ENCODE measurements around the gene CFDP1. TPM values are rescaled to one million over a fixed set of nuclear protein-coding genes. Genes with fewer than 3 reads are reported as not detected.
"Not testable (repeated sequence)": the region's sequence is repeated elsewhere in the genome, so short reads cannot be mapped to it uniquely, and the experiment has no call there.

Gene CFDP1
- total RNA-seq, 2 experiments from 2014 or later: 44.0 to 48.2 TPM

DNA sequence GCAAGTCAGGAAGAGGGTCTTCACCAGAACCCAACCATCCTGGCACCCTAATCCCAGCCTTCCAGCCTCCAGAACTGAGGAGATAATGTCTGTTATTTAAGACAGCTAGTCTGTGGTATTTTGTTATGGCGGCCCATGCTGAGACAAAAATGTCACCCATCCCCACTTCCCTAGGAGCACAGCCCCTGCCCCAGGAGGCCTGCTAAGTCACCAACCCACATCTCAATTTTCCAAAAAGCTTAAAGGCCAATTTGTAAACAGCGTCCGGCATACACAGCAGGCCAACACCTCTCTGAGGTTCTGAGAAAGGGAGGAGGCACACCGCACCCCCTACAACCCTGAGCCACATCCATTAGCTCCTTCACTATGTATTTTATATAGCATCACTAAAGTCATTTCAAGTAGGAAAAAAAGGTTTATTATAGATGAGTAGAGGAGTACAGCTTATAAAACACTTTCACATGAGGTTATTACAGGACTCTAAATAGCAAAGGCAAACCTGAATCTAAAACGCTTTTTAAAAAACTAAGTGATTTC is 24.2 kb upstream of the CFDP1 start:
- H3K27ac Mint-ChIP-seq: no peak overlapping the region
- no peaks in the 10 kb centered on the region for H3K27me3 Mint-ChIP-seq
- ATAC-seq (no peak), DNase-seq (no peak)
- ChIA-PET POLR2A (interaction anchor here (0.5 kb wide), 1 partner anchor 9 kb away, joined by 5 read pairs; no protein-coding TSS in a partner anchor), CTCF (interaction anchor here (0.6 to 2.4 kb wide), 4 partner anchors 11 to 492 kb away, joined by 3 to 10 read pairs (median 5); partner anchors contain the start of gene ADAT1)
- peaks cover 16% of the 10 kb centered on the region for H3K36me3 Mint-ChIP-seq (ENCODE audit: low read depth)
- H3K4me1 Mint-ChIP-seq: peaks cover 41% of the 10 kb centered on the region
- H3K9me3 Mint-ChIP-seq (ENCODE audit: low read depth): no peaks in the 10 kb centered on the region
- no peak overlapping the region for H3K4me3 Mint-ChIP-seq
- intact Hi-C loops (cut with DNase I, micrococcal nuclease): no loop called here

DNA sequence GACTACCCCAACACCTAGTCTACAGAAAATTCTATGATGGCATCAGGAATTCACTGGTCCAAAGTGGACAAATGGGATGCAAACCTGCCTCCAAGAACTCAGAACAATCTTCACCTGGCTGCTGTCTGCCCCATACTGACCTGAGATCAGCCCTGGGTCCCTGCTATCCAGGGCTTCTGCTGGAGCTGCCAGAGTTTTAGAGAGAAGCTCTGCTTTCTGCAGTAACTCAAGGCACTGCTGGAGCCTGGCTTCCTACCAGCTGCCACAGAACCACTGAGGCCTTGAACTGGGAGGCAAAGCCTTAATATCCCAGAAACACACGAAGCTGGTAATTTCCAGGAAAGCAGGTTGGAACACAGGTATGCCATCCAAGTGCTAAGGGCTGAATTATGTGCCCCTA is 23.7 kb upstream of the CFDP1 start:
- Mint-ChIP-seq H3K36me3 (ENCODE audit: low read depth) (peaks cover 17% of the 10 kb centered on the region), H3K4me3 (no peak overlapping the region), H3K27ac (no peak overlapping the region), H3K27me3 (no peaks in the 10 kb centered on the region), H3K9me3 (ENCODE audit: low read depth) (no peaks in the 10 kb centered on the region), H3K4me1 (peaks cover 35% of the 10 kb centered on the region)
- POLR2A ChIA-PET: interaction anchor here (0.5 kb wide), 1 partner anchor 10 kb away, joined by 5 read pairs; no protein-coding TSS in a partner anchor
- CTCF ChIA-PET: interaction anchor here (0.6 to 2.4 kb wide), 5 partner anchors 10 to 165 kb away, joined by 3 to 10 read pairs (median 3); partner anchors contain the start of gene ADAT1
- DNase-seq (no peak), ATAC-seq (no peak)
- intact Hi-C loops (cut with DNase I, micrococcal nuclease): no loop called here

GRCh38 chr16:75456486-75456885 is 23.2 kb upstream of the CFDP1 start:
- DNase-seq; H3K27me3 Mint-ChIP-seq; H3K27ac Mint-ChIP-seq; POLR2A ChIA-PET; H3K4me3 Mint-ChIP-seq; intact Hi-C loops (cut with DNase I, micrococcal nuclease); H3K9me3 Mint-ChIP-seq (ENCODE audit: low read depth); ATAC-seq: not testable (repeated sequence)
- CTCF ChIA-PET: interaction anchor here (0.5 to 2.4 kb wide), 6 partner anchors 9 to 165 kb away, joined by 3 to 10 read pairs (median 4); partner anchors contain the start of gene ADAT1
- Mint-ChIP-seq H3K4me1 (peaks cover 32% of the 10 kb centered on the region), H3K36me3 (ENCODE audit: low read depth) (peaks cover 15% of the 10 kb centered on the region)

GRCh38 chr16:75455677-75456076 is 22.4 kb upstream of the CFDP1 start:
- no peaks in the 10 kb centered on the region for H3K9me3 Mint-ChIP-seq (ENCODE audit: low read depth)
- DNase-seq: no peak
- H3K4me1 Mint-ChIP-seq: peaks cover 24% of the 10 kb centered on the region
- ATAC-seq: no peak
- POLR2A ChIA-PET: interaction anchor here (0.5 to 1.0 kb wide), 2 partner anchors 22 to 128 kb away, joined by 4 read pairs; partner anchors contain the start of gene CFDP1
- H3K4me3 Mint-ChIP-seq: no peak overlapping the region
- no peak overlapping the region for H3K27ac Mint-ChIP-seq
- H3K27me3 Mint-ChIP-seq: no peaks in the 10 kb centered on the region
- intact Hi-C loops (cut with DNase I, micrococcal nuclease): no loop called here
- peaks cover 17% of the 10 kb centered on the region for H3K36me3 Mint-ChIP-seq (ENCODE audit: low read depth)
- CTCF ChIA-PET: interaction anchor here (0.6 to 2.4 kb wide), 4 partner anchors 9 to 37 kb away, joined by 3 to 10 read pairs (median 4); no protein-coding TSS in a partner anchor

DNA sequence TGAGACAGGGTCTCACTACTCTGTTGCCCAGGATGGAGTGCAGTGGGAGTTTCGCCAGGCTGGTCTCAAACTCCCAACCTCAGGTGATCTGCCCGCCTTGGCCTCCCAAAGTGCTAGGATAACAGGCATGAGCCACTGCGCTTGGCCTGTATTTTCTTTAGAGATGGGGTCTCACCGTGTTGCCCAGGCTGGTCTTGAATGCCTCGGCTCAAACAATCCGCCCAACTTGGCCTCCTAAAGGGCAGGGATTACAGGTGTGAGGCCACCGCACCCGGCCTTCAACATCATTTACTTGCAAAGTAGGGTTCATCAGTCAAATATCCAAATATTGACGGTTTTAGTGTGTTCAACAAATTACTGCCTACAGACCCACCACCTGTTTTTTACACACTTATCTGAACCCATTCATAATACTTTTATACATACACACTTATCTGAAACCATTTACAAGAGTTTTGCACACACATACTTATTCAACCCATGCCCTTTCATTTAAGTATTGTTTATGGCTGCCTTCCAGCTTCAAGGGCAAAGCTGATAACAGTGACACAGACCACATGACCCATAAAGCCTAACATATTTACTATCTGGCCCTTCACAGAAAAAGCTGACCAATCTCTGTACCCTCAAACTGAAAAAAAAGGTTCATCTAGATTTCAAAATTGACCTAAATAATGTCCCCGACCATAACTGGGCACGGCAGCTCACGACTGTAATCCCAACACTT is 19.3 kb upstream of the CFDP1 start:
- Mint-ChIP-seq H3K27ac (no peak overlapping the region), H3K27me3 (no peaks in the 10 kb centered on the region), H3K36me3 (ENCODE audit: low read depth) (peaks cover 13% of the 10 kb centered on the region), H3K9me3 (ENCODE audit: low read depth) (no peaks in the 10 kb centered on the region), H3K4me3 (no peak overlapping the region), H3K4me1 (peaks cover 9% of the 10 kb centered on the region)
- intact Hi-C loops (cut with DNase I, micrococcal nuclease): no loop called here
- no peak for ATAC-seq
- CTCF ChIA-PET: no interaction called here
- POLR2A ChIA-PET: no interaction called here
- no peak for DNase-seq

GRCh38 chr16:75446416-75446815 is 13.1 kb upstream of the CFDP1 start:
- no peak for ATAC-seq
- ChIA-PET POLR2A (no interaction called here), CTCF (interaction anchor here (0.8 to 2.3 kb wide), 3 partner anchors 10 to 213 kb away, joined by 3 to 10 read pairs (median 4); no protein-coding TSS in a partner anchor)
- Mint-ChIP-seq H3K4me1 (no peaks in the 10 kb centered on the region), H3K27me3 (no peaks in the 10 kb centered on the region), H3K9me3 (ENCODE audit: low read depth) (no peaks in the 10 kb centered on the region), H3K36me3 (ENCODE audit: low read depth) (peaks cover 10% of the 10 kb centered on the region), H3K4me3 (no peak overlapping the region), H3K27ac (no peak overlapping the region)
- intact Hi-C loops (cut with DNase I, micrococcal nuclease): no loop called here
- no peak for DNase-seq

DNA sequence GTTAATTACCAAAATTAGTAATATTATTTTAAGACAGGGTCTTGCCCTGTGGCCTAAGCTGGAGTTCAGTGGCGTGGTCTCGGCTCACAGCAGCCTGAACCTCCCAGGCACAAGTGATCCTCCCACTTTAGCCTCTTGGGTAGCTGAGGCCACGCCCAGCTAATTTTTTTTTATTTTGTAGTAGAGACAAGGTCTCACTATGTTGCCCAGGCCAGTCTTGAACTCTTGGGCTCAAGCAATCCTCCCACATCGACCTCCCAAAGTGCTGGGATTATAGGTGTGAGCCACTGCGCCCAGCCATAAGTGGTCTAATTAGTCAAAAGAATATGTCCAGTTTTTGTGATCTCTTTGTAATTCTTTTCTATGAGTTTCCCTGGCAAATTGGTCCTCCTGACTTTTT is 12.0 kb upstream of the CFDP1 start:
- DNase-seq (no peak), ATAC-seq (no peak)
- intact Hi-C loops (cut with DNase I, micrococcal nuclease): no loop called here
- ChIA-PET POLR2A (interaction anchor here (1.2 kb wide), 1 partner anchor 11 kb away, joined by 4 read pairs; no protein-coding TSS in a partner anchor), CTCF (interaction anchor here (0.6 to 0.9 kb wide), 4 partner anchors 12 to 110 kb away, joined by 3 to 4 read pairs (median 3); partner anchors contain the start of genes CFDP1 and TMEM231)
- Mint-ChIP-seq H3K9me3 (ENCODE audit: low read depth) (no peaks in the 10 kb centered on the region), H3K36me3 (ENCODE audit: low read depth) (peaks cover 6% of the 10 kb centered on the region), H3K27ac (no peak overlapping the region), H3K4me1 (no peaks in the 10 kb centered on the region), H3K27me3 (no peaks in the 10 kb centered on the region), H3K4me3 (no peak overlapping the region)

- intact Hi-C loops (cut with DNase I, micrococcal nuclease): no loop called here
- Mint-ChIP-seq H3K36me3 (ENCODE audit: low read depth) (peaks cover 2% of the 10 kb centered on the region), H3K4me1 (no peaks in the 10 kb centered on the region), H3K27me3 (no peaks in the 10 kb centered on the region), H3K9me3 (ENCODE audit: low read depth) (no peaks in the 10 kb centered on the region), H3K4me3 (no peak overlapping the region), H3K27ac (no peak overlapping the region)
- POLR2A ChIA-PET: no interaction called here
- DNase-seq: no peak
- CTCF ChIA-PET: no interaction called here
- ATAC-seq: no peak
Measured at GRCh38 chr16:75443298-75443697, 10.0 kb upstream of the CFDP1 start.

- peak; percentile 78 for ATAC-seq
- Mint-ChIP-seq H3K27ac (peak overlapping the region; percentile 95), H3K36me3 (ENCODE audit: low read depth) (peaks cover 16% of the 10 kb centered on the region), H3K27me3 (no peaks in the 10 kb centered on the region), H3K4me1 (peaks cover 37% of the 10 kb centered on the region), H3K4me3 (peak overlapping the region; percentile 92), H3K9me3 (ENCODE audit: low read depth) (no peaks in the 10 kb centered on the region)
- POLR2A ChIA-PET: interaction anchor here (0.6 to 1.9 kb wide), 11 partner anchors 11 to 457 kb away, joined by 3 to 8 read pairs (median 4); partner anchors contain the start of genes KARS1, TERF2IP and TMEM231
- peak; percentile 14 for DNase-seq
- CTCF ChIA-PET: interaction anchor here (0.8 to 2.3 kb wide), 12 partner anchors 11 to 235 kb away, joined by 3 to 8 read pairs (median 4); partner anchors contain the start of genes ADAT1 and TMEM170A
- intact Hi-C loops (cut with DNase I, micrococcal nuclease): loop anchor here (1.0 to 2.0 kb wide), 12 partner anchors 30 to 1756 kb away; partner anchors contain the start of genes ADAT1 (in 2 of the 2), KARS1 (in 2 of the 2), TERF2IP (in 2 of the 2) and TMEM170A (in 2 of the 2)
Measured at GRCh38 chr16:75433732-75434413, 570 bp upstream of the CFDP1 start.

DNA sequence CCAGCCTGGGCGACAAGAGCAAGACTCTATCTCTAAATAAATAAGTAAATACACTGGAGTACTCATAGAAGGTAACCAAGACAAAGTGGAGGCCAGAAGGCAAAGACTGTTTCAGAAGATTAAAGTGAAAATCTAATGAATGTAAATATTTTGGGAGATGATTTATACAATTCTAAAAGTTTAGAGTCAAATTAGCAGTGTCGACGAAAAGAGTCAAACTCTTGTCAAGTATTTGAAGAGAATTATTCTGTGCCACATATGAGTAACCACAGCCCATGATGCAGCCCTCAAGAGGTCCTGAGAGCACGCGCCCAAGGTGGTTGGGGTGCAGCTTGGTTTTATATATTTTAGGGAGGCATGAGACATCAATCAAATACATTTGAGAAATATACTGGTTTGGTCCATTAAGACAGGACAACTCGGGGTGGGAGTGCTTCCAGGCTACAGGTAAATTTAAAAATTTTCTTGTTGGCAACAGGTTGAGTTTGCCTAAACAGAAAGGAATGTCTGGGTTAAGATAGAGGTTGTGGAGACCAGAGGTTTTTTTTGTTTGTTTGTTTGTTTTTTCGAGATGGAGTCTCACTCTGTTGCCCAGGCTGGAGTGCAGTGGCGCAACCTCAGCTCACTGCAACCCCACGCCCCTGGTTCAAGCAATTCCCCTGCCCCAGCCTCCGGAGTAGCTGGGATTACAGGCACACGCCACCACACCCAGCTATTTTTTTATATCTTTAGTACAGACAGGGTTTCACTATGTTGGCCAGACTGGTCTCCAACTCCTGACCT is 3.5 kb downstream of the CFDP1 start:
- ChIA-PET CTCF (interaction anchor here (0.6 to 0.9 kb wide), 3 partner anchors 27 to 39 kb away, joined by 3 read pairs; no protein-coding TSS in a partner anchor), POLR2A (no interaction called here)
- H3K4me1 Mint-ChIP-seq: peaks cover 54% of the 10 kb centered on the region
- no peaks in the 10 kb centered on the region for H3K9me3 Mint-ChIP-seq (ENCODE audit: low read depth)
- ATAC-seq (no peak), DNase-seq (no peak)
- intact Hi-C loops (cut with DNase I, micrococcal nuclease): no loop called here
- no peak overlapping the region for H3K27ac Mint-ChIP-seq
- H3K4me3 Mint-ChIP-seq: no peak overlapping the region
- peaks cover 22% of the 10 kb centered on the region for H3K36me3 Mint-ChIP-seq (ENCODE audit: low read depth)
- H3K27me3 Mint-ChIP-seq: no peaks in the 10 kb centered on the region

Data from activated CD4-positive, alpha-beta T cell treated with anti-CD3 and anti-CD28 coated beads for 36 hours (primary cell).